ENCODE results near the gene WDR90.
A peak's percentile ranks its signal among the peaks of the same experiment; 100 is the strongest.
"Not testable (repeated sequence)": the region's sequence is repeated elsewhere in the genome, so short reads cannot be mapped to it uniquely, and the experiment has no call there.

WDR90 gene

GRCh38 chr16:691242-691641 lies 42.1 kb downstream of the WDR90 start:
- not testable (repeated sequence) for H2BK5ac ChIP-seq (ENCODE audit: low read length); H4K8ac ChIP-seq (ENCODE audit: low read depth, low read length); H3K9ac ChIP-seq (ENCODE audit: low read depth, low read length, poor library complexity); DNase-seq (ENCODE audit: low spot score); H2BK120ac ChIP-seq (ENCODE audit: low read depth, low read length); H3K27ac ChIP-seq (replicated peaks; ENCODE audit: low read length); H3K23ac ChIP-seq (ENCODE audit: low read depth, low read length, poor library complexity); H3K9me3 ChIP-seq (replicated peaks in 1 of 2; ENCODE audit: control insufficient read depth in 2 of 2, insufficient read depth in 1 of 2, low read depth in 1 of 2, low read length in 2 of 2); H3K4ac ChIP-seq (ENCODE audit: low read length); H4K91ac ChIP-seq (ENCODE audit: low read depth, low read length, poor library complexity); H2AFZ ChIP-seq (ENCODE audit: low read length); H2BK15ac ChIP-seq (ENCODE audit: low read length); H3K18ac ChIP-seq (ENCODE audit: low read length); H3K14ac ChIP-seq (ENCODE audit: low read length); H3K4me2 ChIP-seq (ENCODE audit: insufficient read depth, low read length, poor library complexity, severe bottlenecking)
- peaks cover 10 to 47% (median 28%) of the 10 kb centered on the region in 3 experiments for H3K27me3 ChIP-seq (ENCODE audit: control insufficient read depth in 3 of 3, insufficient read depth in 3 of 3, low read depth in 1 of 3, low read length in 3 of 3)
- peaks cover 4 to 13% of the 10 kb centered on the region in 2 donors for H3K4me1 ChIP-seq (ENCODE audit: control insufficient read depth in 2 of 2, insufficient read depth in 1 of 2, low read depth in 1 of 2, low read length in 2 of 2)
- peak overlapping the region; percentile 0 for H2BK12ac ChIP-seq (ENCODE audit: low read length)
- peak overlapping the region in 1 of 2 donors; percentile 62 for H3K4me3 ChIP-seq (ENCODE audit: low read length in 2 of 2)
- peaks cover 15% of the 10 kb centered on the region for H3K79me1 ChIP-seq (ENCODE audit: low read depth, low read length)
- H2AK5ac ChIP-seq (ENCODE audit: low read depth, low read length) = peak overlapping the region; percentile 53
- H3K36me3 ChIP-seq (replicated peaks in 1 of 2; ENCODE audit: control insufficient read depth in 2 of 2, insufficient read depth in 2 of 2, low read length in 2 of 2) = peaks cover 13 to 19% of the 10 kb centered on the region in 2 donors
- no CpG with 5 or more reads among the region's 16 CpGs for WGBS, 2 donors (ENCODE audit: extremely low coverage in 2 of 2, insufficient read length in 2 of 2, insufficient replicate concordance in 1 of 2)

GRCh38 chr16:692356-693108 lies 43.4 kb downstream of the WDR90 start:
- no peak overlapping the region for H2BK5ac ChIP-seq (ENCODE audit: low read length)
- H3K9ac ChIP-seq (ENCODE audit: low read depth, low read length, poor library complexity) = no peak overlapping the region
- no peak overlapping the region for H2BK120ac ChIP-seq (ENCODE audit: low read depth, low read length)
- H4K8ac ChIP-seq (ENCODE audit: low read depth, low read length) = no peak overlapping the region
- H2AFZ ChIP-seq (ENCODE audit: low read length) = no peak overlapping the region
- peaks cover 4 to 13% of the 10 kb centered on the region in 2 donors for H3K4me1 ChIP-seq (ENCODE audit: control insufficient read depth in 2 of 2, insufficient read depth in 1 of 2, low read depth in 1 of 2, low read length in 2 of 2)
- peak overlapping the region; percentile 56 for H2AK5ac ChIP-seq (ENCODE audit: low read depth, low read length)
- H3K27me3 ChIP-seq (ENCODE audit: control insufficient read depth in 3 of 3, insufficient read depth in 3 of 3, low read depth in 1 of 3, low read length in 3 of 3) = peaks cover 10 to 57% (median 28%) of the 10 kb centered on the region in 3 experiments
- WGBS, 2 donors (ENCODE audit: extremely low coverage in 2 of 2, insufficient read length in 2 of 2, insufficient replicate concordance in 1 of 2) = no CpG with 5 or more reads among the region's 10 CpGs
- no peak overlapping the region for H2BK12ac ChIP-seq (ENCODE audit: low read length)
- DNase-seq (ENCODE audit: low spot score) = no peak
- H3K79me1 ChIP-seq (ENCODE audit: low read depth, low read length) = peaks cover 15% of the 10 kb centered on the region
- no peak overlapping the region for H3K23ac ChIP-seq (ENCODE audit: low read depth, low read length, poor library complexity)
- no peak overlapping the region for H2BK15ac ChIP-seq (ENCODE audit: low read length)
- H3K14ac ChIP-seq (ENCODE audit: low read length) = no peak overlapping the region
- no peak overlapping the region for H4K91ac ChIP-seq (ENCODE audit: low read depth, low read length, poor library complexity)
- no peak overlapping the region for H3K4me2 ChIP-seq (ENCODE audit: insufficient read depth, low read length, poor library complexity, severe bottlenecking)
- no peak overlapping the region for H3K4me3 ChIP-seq (ENCODE audit: low read length in 2 of 2)
- H3K9me3 ChIP-seq (replicated peaks in 1 of 2; ENCODE audit: control insufficient read depth in 2 of 2, insufficient read depth in 1 of 2, low read depth in 1 of 2, low read length in 2 of 2) = peaks cover 0 to 6% of the 10 kb centered on the region in 2 donors
- H3K18ac ChIP-seq (ENCODE audit: low read length) = no peak overlapping the region
- H3K27ac ChIP-seq (replicated peaks; ENCODE audit: low read length) = no peak overlapping the region
- peaks cover 4 to 6% of the 10 kb centered on the region in 2 donors for H3K36me3 ChIP-seq (replicated peaks in 1 of 2; ENCODE audit: control insufficient read depth in 2 of 2, insufficient read depth in 2 of 2, low read length in 2 of 2)
- no peak overlapping the region for H3K4ac ChIP-seq (ENCODE audit: low read length)

GRCh38 chr16:693364-693763 lies 44.2 kb downstream of the WDR90 start:
- Histone ChIP-seq H3K27me3 (ENCODE audit: control insufficient read depth in 3 of 3, insufficient read depth in 3 of 3, low read depth in 1 of 3, low read length in 3 of 3) (peaks cover 10 to 60% (median 28%) of the 10 kb centered on the region in 3 experiments), H3K36me3 (replicated peaks in 1 of 2; ENCODE audit: control insufficient read depth in 2 of 2, insufficient read depth in 2 of 2, low read length in 2 of 2) (no peaks in the 10 kb centered on the region), H2AK5ac (ENCODE audit: low read depth, low read length) (peak overlapping the region; percentile 56), H3K4me2 (ENCODE audit: insufficient read depth, low read length, poor library complexity, severe bottlenecking) (no peak overlapping the region), H2BK12ac (ENCODE audit: low read length) (peak overlapping the region; percentile 41), H4K91ac (ENCODE audit: low read depth, low read length, poor library complexity) (no peak overlapping the region), H2BK120ac (ENCODE audit: low read depth, low read length) (no peak overlapping the region), H3K18ac (ENCODE audit: low read length) (peak overlapping the region; percentile 64), H3K27ac (replicated peaks; ENCODE audit: low read length) (no peak overlapping the region), H3K4ac (ENCODE audit: low read length) (no peak overlapping the region), H3K23ac (ENCODE audit: low read depth, low read length, poor library complexity) (peak overlapping the region; percentile 73), H2AFZ (ENCODE audit: low read length) (no peak overlapping the region), H2BK5ac (ENCODE audit: low read length) (peak overlapping the region; percentile 3), H2BK15ac (ENCODE audit: low read length) (peak overlapping the region; percentile 87), H3K79me1 (ENCODE audit: low read depth, low read length) (peaks cover 11% of the 10 kb centered on the region), H3K14ac (ENCODE audit: low read length) (no peak overlapping the region), H3K9me3 (replicated peaks in 1 of 2; ENCODE audit: control insufficient read depth in 2 of 2, insufficient read depth in 1 of 2, low read depth in 1 of 2, low read length in 2 of 2) (peaks cover 0 to 6% of the 10 kb centered on the region in 2 donors), H3K4me3 (ENCODE audit: low read length in 2 of 2) (no peak overlapping the region), H4K8ac (ENCODE audit: low read depth, low read length) (no peak overlapping the region), H3K4me1 (ENCODE audit: control insufficient read depth in 2 of 2, insufficient read depth in 1 of 2, low read depth in 1 of 2, low read length in 2 of 2) (peaks cover 4 to 13% of the 10 kb centered on the region in 2 donors), H3K9ac (ENCODE audit: low read depth, low read length, poor library complexity) (no peak overlapping the region)
- no CpG with 5 or more reads among the region's 22 CpGs for WGBS, 2 donors (ENCODE audit: extremely low coverage in 2 of 2, insufficient read length in 2 of 2, insufficient replicate concordance in 1 of 2)
- no peak for DNase-seq (ENCODE audit: low spot score)

- Histone ChIP-seq H2BK5ac (ENCODE audit: low read length) (peak overlapping the region; percentile 3), H2BK15ac (ENCODE audit: low read length) (peak overlapping the region; percentile 87), H3K9ac (ENCODE audit: low read depth, low read length, poor library complexity) (peak overlapping the region; percentile 60), H4K91ac (ENCODE audit: low read depth, low read length, poor library complexity) (no peak overlapping the region), H3K23ac (ENCODE audit: low read depth, low read length, poor library complexity) (no peak overlapping the region), H2AFZ (ENCODE audit: low read length) (no peak overlapping the region), H3K4me2 (ENCODE audit: insufficient read depth, low read length, poor library complexity, severe bottlenecking) (peak overlapping the region; percentile 57), H3K9me3 (replicated peaks in 1 of 2; ENCODE audit: control insufficient read depth in 2 of 2, insufficient read depth in 1 of 2, low read depth in 1 of 2, low read length in 2 of 2) (peaks cover 0 to 6% of the 10 kb centered on the region in 2 donors), H3K18ac (ENCODE audit: low read length) (peak overlapping the region; percentile 76), H4K8ac (ENCODE audit: low read depth, low read length) (no peak overlapping the region), H3K4me1 (ENCODE audit: control insufficient read depth in 2 of 2, insufficient read depth in 1 of 2, low read depth in 1 of 2, low read length in 2 of 2) (peaks cover 4 to 13% of the 10 kb centered on the region in 2 donors), H3K4ac (ENCODE audit: low read length) (no peak overlapping the region), H2AK5ac (ENCODE audit: low read depth, low read length) (no peak overlapping the region), H3K36me3 (replicated peaks in 1 of 2; ENCODE audit: control insufficient read depth in 2 of 2, insufficient read depth in 2 of 2, low read length in 2 of 2) (no peaks in the 10 kb centered on the region), H3K27ac (replicated peaks; ENCODE audit: low read length) (no peak overlapping the region), H3K14ac (ENCODE audit: low read length) (no peak overlapping the region), H3K79me1 (ENCODE audit: low read depth, low read length) (peaks cover 9% of the 10 kb centered on the region), H3K4me3 (ENCODE audit: low read length in 2 of 2) (peak overlapping the region in 1 of 2 donors; percentile 51), H3K27me3 (ENCODE audit: control insufficient read depth in 3 of 3, insufficient read depth in 3 of 3, low read depth in 1 of 3, low read length in 3 of 3) (peaks cover 10 to 62% (median 28%) of the 10 kb centered on the region in 3 experiments), H2BK120ac (ENCODE audit: low read depth, low read length) (no peak overlapping the region), H2BK12ac (ENCODE audit: low read length) (no peak overlapping the region)
- no CpG with 5 or more reads among the region's 37 CpGs for WGBS, 2 donors (ENCODE audit: extremely low coverage in 2 of 2, insufficient read length in 2 of 2, insufficient replicate concordance in 1 of 2)
- no peak for DNase-seq (ENCODE audit: low spot score)
Measured at GRCh38 chr16:693766-694165, 44.6 kb downstream of the WDR90 start.
